ENCODE results near the gene C11orf68. TPM values are rescaled to one million over a fixed set of nuclear protein-coding genes. Genes with fewer than 3 reads are reported as not detected.
A peak's percentile ranks its signal among the peaks of the same experiment; 100 is the strongest.

Gene C11orf68
- total and polyA plus RNA-seq, 9 of the 15 experiments (the other 6 are each of a cell fraction or from before 2014, with no cell fraction given): 3.6 to 35.9 (median 12.8) TPM

- TF ChIP-seq ZEB2 (IDR thresholded peaks at IDR 0.05) (no peak), ZNF184 (CRISPR knock-in tag; IDR thresholded peaks at IDR 0.05) (no peak), RERE (CRISPR knock-in tag; IDR thresholded peaks at IDR 0.05; ENCODE audit: borderline replicate concordance) (no peak), HLTF (IDR thresholded peaks at IDR 0.05) (peak; percentile 39; the same call in 1 of the 2 replicates), JUND (IDR thresholded peaks at IDR 0.05; ENCODE audit: borderline replicate concordance, low read depth, low read length) (no peak), JUND (tag; IDR thresholded peaks at IDR 0.05; ENCODE audit: borderline replicate concordance, low read depth, low read length) (no peak), ZNF57 (CRISPR knock-in tag; IDR thresholded peaks at IDR 0.05) (no peak), NUFIP1 (IDR thresholded peaks at IDR 0.05; ENCODE audit: partially characterized antibody) (no peak), OTX1 (CRISPR knock-in tag; IDR thresholded peaks at IDR 0.05) (no peak), RAD21 (CRISPR knock-in tag; conservative IDR thresholded peaks at IDR 0.05 in 1 of 2, IDR thresholded peaks at IDR 0.05 in 1 of 2) (no peak), PRDM10 (IDR thresholded peaks at IDR 0.05; ENCODE audit: partially characterized antibody) (no peak), SRSF7 (optimal IDR thresholded peaks at IDR 0.05; ENCODE audit: low read depth, low read length) (no peak), ZNF75A (CRISPR knock-in tag; IDR thresholded peaks at IDR 0.05) (no peak), ZNF436 (CRISPR knock-in tag; IDR thresholded peaks at IDR 0.05) (no peak), RNF2 (IDR thresholded peaks at IDR 0.05) (peak; percentile 34; the same call in 1 of the 2 replicates), ZNF24 (IDR thresholded peaks at IDR 0.05) (no peak)
These were observed 45.3 kb downstream of the C11orf68 start (continued) for GRCh38 chr11:65873318-65874156.
